Measurements from ENCODE around the gene CD274.
"Not testable (repeated sequence)": the region's sequence is repeated elsewhere in the genome, so short reads cannot be mapped to it uniquely, and the experiment has no call there.

CD274 gene

DNA sequence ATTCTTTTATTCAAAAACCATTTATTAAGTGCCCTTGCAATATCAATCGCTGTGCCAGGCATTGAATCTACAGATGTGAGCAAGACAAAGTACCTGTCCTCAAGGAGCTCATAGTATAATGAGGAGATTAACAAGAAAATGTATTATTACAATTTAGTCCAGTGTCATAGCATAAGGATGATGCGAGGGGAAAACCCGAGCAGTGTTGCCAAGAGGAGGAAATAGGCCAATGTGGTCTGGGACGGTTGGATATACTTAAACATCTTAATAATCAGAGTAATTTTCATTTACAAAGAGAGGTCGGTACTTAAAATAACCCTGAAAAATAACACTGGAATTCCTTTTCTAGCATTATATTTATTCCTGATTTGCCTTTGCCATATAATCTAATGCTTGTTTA, 18.5 kb downstream of the CD274 start:
- no peak for DNase-seq (ENCODE audit: low read depth)

DNA sequence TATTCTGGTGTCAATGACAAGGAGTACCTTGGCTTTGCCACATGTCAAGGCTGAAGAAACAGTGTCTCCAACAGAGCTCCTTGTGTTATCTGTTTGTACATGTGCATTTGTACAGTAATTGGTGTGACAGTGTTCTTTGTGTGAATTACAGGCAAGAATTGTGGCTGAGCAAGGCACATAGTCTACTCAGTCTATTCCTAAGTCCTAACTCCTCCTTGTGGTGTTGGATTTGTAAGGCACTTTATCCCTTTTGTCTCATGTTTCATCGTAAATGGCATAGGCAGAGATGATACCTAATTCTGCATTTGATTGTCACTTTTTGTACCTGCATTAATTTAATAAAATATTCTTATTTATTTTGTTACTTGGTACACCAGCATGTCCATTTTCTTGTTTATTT, 19.8 kb downstream of the CD274 start:
- no peak for DNase-seq (ENCODE audit: low read depth)

DNA sequence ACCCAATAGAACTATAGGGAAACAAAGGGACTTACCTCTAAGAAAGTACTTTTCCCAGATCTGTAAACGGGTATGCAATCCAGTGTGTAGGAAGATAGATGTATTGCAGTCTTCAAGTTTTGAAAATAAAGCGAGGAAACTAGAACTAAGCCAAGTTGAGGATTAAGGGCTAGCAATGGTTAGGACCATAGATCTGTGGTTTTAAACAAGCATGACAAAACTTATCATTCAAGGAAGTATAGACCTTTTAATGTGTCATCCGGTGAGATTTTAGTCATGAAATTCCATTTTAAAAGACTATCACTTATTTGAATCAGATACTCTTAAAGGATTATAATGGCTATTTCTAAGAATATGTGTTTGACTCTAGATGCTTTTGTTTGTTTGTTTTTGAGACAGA, 20.5 kb downstream of the CD274 start:
- no peak for DNase-seq (ENCODE audit: low read depth)

DNA sequence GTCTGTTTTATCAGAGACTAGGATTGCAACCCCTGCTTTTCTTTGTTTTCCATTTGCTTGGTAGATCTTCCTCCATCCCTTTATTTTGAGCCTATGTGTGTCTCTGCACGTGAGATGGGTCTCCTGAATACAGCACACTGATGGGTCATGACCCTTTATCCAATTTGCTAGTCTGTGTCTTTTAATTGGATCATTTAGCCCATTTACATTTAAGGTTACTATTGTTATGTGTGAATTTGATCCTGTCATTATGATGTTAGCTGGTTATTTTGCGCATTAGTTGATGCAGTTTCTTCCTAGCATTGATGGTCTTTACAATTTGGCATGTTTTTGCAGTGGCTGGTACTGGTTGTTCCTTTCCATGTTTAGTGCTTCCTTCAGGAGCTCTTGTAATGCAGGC, 25.3 kb downstream of the CD274 start:
- DNase-seq (ENCODE audit: low read depth) = not testable (repeated sequence)

DNA sequence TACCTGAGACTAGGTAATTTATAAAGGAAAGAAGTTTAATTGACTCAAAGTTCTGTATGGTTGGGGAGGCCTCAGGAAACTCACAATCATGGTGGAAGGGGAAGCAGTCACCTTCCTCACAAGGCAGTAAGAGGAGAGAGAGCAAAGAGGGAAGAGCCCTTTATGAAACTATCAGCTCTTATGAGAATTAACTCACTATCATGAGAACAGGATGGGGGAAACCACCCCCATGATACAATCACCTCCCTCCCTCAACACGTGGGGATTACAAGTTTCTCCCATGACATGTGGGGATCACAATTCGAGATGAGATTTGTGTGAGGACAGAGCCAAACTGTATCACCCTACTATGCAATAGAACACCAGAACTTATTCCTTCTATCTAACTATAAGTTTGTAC, 27.9 kb downstream of the CD274 start:
- DNase-seq (ENCODE audit: low read depth) = no peak

DNA sequence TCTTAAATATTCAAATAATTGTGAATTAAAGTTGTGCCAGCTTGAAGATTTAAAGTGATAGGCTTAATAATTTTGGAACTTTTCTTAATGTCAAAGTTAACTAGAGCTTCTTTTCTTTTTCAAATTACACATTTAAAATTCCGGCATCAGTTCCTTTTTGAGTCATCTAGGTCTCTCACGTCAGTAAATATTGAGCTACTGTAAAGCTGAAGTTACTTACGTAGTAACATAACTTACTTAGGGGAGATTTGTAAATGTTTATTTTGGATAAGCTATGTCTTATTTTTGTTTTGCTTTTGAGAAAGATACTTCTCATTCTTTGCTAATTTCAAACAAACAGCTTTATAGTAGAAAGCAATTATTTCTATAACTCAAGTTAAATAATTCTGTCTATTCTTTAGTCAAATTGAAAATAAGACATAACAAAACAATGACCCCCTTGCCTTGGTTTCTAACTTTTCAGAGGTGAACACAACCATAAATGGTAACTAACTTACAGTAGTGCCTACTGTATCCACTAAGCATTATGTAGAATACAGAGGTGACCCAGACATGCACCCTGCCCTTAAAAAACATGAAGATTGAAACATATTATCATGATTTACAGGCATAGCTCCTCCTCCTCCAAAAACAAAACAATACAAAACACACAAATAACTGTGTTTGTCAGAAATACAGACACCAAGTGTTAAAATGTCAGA, 29.8 kb downstream of the CD274 start:
- no peak for DNase-seq (ENCODE audit: low read depth)

DNA sequence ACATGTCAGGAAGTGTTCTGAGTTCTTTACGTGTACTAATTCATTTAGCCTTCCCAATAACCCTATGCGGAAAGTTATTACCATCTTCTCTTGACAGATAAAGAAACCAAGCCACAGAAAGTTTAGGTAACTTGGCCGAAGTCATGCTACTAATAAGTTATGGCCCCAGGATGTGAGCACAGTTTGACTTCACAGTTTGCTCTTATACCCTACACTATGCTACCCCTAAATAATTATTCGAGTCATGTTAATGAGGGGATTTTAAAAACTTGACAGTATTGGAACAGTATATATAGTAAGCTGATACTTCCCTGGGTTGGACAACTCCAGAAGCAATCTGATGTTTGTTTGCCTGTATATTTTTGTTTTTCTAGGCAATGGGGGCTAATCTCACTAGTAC, 30.6 kb downstream of the CD274 start:
- DNase-seq (ENCODE audit: low read depth) = no peak

DNA sequence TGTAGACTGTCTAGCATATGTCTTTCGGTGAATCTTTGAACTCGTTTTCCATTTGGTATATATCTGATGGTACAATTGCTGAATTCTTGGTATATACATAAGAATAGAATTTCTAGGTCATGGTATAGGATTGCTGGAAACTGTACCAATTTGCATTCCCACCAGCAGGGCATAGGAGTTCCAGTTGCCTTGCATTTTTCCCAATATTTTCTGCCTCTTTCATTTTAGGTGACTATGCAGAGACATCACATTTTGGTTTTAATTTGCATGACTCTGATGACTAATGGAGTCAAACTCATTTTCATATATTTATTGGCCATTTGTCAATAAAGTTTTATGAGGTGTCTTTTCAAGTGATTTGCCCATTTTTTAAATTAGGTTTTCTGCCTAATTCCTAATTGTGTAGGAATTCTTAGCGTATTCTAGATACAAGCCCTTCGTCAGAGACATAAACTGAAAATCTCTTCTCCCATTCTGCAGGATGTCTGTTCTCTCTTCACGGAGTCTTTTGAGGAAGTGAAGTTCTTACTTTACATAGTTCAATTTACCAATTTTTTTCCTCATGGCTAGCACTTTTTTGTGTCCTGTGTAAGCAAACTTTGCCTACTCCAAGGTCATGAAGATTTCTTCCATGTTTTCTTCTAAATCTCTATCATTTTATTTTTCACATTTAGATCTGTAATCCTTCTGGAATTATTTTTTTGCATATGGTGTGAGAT, 31.1 kb downstream of the CD274 start:
- DNase-seq (ENCODE audit: low read depth) = no peak

DNA sequence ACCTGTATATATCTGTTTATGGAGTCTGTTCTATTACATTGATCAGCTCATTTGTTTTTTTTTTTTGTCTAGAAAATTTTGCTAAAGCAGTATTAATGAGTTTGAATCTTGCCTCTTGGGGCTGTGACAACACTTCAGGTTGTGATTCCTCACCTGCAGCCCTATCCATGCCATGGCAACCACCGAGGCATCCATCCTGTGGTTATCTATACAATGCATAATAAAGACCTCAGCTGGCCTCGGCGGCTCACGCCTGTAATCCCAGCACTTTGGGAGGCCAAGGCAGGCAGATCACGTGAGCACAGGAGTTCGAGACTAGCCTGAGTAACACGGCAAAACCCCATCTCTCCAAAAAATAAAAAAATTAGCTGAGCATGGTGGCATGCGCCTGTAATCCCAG, 31.9 kb downstream of the CD274 start:
- DNase-seq (ENCODE audit: low read depth) = no peak

DNA sequence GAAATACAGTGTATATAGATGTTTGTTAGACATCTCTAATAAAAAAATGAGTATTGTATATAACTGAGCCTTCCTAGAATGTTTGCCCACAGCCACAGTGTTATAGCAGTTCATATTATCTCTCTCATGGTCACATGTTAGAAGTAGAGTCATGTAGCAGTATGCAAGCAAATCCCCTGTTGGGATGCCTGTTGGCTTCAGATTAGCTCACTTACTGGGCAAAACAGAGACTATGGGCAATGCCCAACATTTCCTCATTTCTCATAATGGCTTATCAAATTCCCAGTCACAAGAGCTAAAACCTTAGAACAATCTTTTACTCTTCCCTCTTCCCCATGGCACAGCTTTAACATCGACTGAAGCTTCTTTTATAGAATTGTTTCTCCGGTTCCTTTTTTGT, 33.0 kb downstream of the CD274 start:
- no peak for DNase-seq (ENCODE audit: low read depth)

DNA sequence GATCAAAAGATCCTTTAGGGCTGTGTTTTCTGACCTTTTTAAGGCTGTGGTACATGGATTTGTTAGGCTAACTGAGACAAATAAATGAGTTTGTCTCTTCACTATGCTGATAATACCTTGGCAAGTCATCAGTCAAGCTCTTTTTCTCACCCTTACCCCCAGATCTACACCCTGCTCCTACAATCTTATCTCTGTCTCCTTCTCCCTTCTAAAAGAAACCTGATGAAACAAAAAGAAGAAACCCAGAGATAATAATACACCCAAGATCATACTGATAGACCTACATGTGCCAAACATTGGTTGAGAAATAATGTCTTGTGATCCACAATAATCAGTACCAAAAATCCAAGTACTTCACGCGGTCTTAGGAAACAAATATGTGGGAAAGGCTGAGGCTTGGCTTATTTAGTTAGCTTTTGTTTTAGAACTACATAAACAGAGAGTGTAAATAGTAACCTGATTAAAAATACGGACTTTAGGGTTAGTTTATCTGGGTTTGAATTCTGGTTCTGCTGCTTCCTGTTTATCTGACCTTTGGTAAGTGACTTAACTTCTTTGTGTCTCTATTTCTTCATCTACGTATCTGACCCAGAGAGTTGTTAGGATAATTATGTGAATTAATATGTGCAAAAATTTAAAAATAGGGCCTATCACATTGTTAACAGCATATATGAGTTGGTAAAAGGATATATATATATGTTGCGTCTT, 35.2 kb downstream of the CD274 start:
- DNase-seq (ENCODE audit: low read depth) = no peak

DNA sequence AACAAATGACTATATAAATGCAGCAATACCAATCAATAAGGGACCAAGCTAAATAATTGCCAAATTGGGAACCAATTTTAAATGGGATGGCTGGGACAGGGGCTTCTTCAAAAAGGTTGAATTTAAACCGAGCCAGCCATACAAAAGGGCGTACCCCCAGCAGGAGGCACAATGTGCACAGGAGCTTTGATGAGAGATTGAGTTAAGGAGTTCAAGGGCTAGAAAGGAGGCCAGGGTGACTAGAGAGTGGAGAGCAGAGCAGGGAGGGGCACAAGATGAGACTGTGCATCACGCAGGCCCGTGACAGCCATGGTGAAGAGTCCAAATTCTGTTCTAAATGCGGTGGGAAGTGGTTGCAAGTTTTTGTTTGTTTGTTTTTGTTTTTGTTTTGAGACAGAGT, 36.6 kb downstream of the CD274 start:
- DNase-seq (ENCODE audit: low read depth) = no peak

DNA sequence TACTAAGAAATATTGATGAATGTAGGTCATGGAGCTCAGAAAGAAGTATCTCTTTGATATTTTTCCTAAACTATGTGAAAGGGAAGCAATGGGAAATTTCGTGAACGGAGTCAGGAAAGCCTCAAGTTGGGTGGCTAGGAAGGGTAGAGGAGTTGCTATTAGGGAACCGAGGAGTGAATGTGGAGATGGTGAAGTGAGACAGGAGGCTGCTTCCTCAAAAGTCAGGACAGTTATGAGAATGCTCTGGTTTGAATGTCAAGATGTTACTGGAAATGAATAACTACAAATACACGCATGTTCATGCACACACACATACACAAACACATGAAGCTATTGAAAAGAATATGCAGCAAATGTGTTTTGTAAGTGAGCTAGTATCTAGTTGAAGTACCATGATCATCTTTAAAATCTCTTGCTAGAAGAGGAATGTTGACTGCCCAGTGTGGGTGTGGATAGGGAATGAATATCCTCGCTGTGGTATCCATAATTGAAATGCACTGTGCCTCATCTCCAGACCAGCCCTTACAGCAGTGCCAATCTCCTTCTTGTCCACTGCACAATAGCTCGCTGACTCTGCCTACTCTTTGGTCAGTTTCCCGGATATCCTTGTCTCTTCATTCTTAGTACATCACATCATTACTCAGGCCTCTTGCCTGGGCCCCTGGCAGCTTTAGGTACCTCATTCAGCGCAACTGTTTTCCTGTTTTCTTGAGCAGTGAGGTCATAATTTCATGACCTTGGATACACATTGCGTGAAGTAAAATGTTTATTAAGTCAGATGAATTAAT, 38.1 kb downstream of the CD274 start:
- no peak for DNase-seq (ENCODE audit: low read depth)

DNA sequence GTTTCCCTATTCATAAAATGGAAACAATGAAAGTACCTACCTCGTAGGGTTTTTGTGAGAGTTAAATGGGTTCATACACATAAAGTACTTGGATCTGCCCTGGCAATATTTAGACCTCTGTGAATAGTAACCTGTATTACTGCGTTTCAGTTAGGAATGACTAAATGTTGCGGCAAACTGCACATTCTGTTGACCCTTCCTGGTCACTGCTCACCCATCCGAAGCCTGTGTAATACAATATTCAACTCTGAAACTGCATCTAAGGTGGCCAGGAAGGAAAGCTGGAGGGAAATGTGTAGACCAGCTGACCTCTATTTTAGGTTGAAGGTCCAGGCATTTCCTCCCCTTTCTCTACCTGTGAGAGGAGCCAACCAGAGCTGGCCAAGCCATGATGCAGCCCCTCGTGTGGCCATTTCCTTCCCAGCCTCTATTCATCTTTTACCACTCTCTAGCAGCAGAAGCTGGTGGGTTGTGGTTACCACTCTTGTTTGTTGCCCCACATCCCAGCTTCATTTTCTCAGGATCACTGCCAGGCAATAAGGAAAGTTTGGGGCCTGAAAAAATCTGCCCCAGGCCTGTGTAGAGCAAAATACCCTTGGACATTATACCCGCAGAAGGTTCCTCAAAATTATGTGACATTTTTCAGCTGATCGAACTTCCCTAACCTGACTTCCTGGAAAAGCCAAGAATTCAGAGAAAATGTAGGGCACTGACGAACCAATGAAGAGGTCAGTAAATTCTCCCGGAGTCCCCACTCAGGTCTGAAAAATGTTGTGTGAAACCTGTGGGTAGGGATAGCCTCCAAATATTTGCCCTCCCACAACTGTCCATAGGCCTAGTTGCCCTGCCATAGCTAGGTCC, 39.5 kb downstream of the CD274 start:
- DNase-seq (ENCODE audit: low read depth) = no peak

DNA sequence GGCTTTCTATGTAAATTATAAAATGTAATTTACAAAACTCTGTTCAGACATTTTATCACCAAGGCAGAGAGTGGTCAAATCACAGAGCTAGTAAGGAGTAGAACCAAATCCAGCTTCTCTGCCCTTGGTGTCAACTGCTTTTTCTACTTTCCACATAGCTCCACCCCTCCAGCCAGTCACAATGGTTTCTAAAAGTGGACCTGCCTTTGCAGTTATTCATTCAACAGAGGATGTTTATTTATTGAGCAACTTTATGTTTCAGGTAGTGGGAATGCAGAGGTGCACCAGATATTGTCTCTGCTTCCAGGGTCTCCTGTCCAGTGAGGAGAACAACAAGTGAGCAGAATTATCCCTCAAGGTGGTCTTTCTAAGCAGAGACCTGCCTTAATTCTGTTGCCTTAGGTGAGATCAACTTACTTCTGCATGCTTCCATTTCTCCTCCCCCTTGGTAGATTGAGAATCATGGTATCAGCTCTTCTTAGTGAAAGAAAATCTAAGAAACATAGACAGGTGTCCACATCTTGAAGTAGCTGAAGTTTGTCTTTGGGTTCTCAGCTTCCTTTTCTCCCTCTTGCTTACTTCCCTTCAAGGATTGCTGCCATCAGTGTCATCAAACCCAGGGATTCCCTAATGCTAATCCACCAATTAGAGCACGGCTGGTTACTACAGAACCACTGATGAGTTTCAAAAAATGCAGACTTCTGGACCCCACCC, 42.8 kb downstream of the CD274 start:
- no peak for DNase-seq (ENCODE audit: low read depth)

DNA sequence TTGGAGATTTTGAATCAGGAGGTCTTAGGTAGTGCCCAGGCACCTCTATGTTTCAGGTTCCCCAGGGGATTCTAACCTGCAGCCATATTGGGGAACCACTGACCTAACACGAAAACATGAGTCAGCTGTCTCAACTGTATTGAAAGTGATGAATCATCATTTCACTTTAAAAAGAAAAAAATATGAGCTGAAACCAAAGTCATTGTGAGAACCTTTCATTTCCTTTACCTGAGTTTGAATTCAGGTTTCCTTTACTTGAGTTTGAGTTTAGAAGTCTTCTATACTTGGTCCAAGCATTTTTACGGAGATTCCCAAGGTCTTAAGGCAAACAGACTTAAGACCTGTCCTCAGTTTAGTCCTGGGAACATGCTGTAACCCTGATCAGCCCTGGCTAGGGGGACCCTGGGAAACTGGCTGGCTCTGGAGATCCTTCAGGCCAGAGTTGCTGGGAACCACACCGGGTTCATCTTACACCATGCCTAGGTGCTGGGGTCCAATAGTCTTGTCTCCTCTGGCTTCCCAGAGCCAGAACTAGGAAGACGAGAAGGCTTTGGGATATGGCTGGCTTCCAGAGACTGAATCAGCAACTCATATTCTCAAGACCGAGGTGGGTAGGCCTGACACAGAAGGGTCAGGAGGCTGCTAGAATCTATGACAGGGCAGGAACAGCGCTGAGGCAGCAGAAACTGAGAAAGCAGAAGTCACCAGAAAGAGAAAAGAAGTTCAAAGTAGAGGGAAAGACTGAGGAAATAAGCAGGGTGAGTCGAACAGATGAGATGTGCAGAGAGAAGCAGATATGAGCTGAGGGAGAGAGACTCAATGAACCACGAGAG, 43.6 kb downstream of the CD274 start:
- DNase-seq (ENCODE audit: low read depth) = no peak

DNA sequence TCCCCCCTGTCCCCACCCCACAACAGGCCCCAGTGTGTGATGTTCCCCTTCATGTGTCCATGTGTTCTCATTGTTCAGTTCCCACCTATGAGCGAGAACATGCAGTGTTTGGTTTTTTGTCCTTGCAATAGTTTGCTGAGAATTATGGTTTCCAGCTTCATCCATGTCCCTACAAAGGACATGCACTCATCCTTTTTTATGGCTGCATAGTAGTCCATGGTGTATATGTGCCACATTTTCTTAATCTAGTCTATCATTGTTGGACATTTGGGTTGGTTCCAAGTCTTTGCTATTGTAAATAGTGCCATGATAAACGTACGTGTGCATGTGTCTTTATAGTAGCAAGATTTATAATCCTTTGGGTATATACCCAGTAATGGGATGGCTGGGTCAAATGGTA, 44.4 kb downstream of the CD274 start:
- DNase-seq (ENCODE audit: low read depth) = not testable (repeated sequence)

DNA sequence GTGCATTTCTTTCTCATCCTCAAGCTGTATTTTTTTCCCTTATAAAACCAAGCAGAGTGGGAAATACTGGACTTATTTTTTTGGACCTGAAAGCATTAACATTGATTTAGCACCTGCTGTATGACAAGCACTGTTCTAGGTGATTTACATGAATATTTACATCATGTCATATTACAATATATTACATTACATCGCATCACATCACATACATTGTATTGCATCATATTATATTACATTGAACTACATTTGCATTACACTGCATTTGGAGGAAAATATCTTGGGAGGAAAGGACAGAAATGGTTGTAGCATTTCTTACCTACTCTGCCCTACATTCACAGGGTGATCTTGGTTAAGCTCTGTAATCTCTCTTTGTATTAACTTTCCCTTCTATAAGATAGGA, 48.8 kb downstream of the CD274 start:
- no peak for DNase-seq (ENCODE audit: low read depth)

DNA sequence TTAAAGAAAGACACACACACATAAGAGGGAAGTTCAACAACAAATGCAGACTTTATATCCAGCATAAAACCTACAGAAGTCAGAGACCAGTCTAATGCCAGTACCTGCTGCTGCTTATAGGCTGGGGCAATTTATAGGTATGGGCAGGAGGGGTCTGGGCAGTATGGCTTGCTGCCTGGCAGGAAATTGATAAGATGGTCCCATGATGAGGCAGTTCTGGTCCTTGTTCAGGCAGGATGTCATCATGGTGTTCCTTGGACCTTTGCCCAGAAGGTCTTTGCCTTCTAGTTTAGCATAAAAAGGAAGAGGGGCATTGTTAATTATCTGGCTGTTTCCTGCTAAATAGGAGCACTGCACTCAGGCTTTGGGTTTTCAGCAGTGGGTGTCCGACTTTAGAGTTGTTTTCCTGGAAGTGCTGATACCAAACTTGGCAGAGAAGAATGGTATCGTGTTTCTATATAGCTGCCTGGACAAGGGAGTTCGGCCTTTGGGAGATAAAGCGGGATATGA, 49.6 kb downstream of the CD274 start:
- DNase-seq (ENCODE audit: low read depth) = no peak

Data from stimulated activated CD4-positive, alpha-beta T cell treated with anti-CD3 and anti-CD28 coated beads, Interleukin-2, amount 100 ng/mL, for 4 hours (primary cell).